Epithelial cell of proximal tubule (primary cell): ENCODE data around the gene COL4A1. TPM values are rescaled to one million over a fixed set of nuclear protein-coding genes. Genes with fewer than 3 reads are reported as not detected.

Experiments used
- DNase-seq: peaks from one replicate; pipeline ENCODE4 v3.0.0-alpha.2; 2011; ENCODE audit warnings: low read depth
- H3K4me3 ChIP-seq: 2 replicates; pipeline ENCODE4 v1.5.1; 2011; ENCODE audit warnings: low read depth, mild to moderate bottlenecking, low read length
- CTCF ChIP-seq: conservative IDR thresholded peaks from 2 replicates; pipeline ENCODE4 v1.5.1; 2012; ENCODE audit warnings: low read depth, mild to moderate bottlenecking, low read length
- total RNA-seq: library from RNA; depleted of rRNA; stranded (reverse); fragments of >200 nt; gene quantifications from 2 replicates; pipeline ENCODE4 v1.2.3, GENCODE V29; 2015

COL4A1 gene
- total RNA-seq, 1 donor from 2014 or later: 547 TPM

GRCh38 chr13:110127986-110128511 lies 178.9 kb downstream of the COL4A1 start:
- DNase-seq: no peak
- TF ChIP-seq CTCF: no peak
- H3K4me3 ChIP-seq: no peak overlapping the region

GRCh38 chr13:110126391-110126961 lies 180.5 kb downstream of the COL4A1 start:
- no peak for TF ChIP-seq CTCF
- peak overlapping the region; percentile 1 for H3K4me3 ChIP-seq
- DNase-seq: peak; percentile 95

- H3K4me3 ChIP-seq: no peak overlapping the region
- no peak for DNase-seq
- no peak for TF ChIP-seq CTCF
These were observed 181.2 kb downstream of the COL4A1 start for GRCh38 chr13:110125613-110126272.

GRCh38 chr13:110125157-110125556 lies 181.8 kb downstream of the COL4A1 start:
- no peak for TF ChIP-seq CTCF
- DNase-seq: no peak
- H3K4me3 ChIP-seq: no peak overlapping the region

GRCh38 chr13:110124201-110124940 lies 182.6 kb downstream of the COL4A1 start:
- TF ChIP-seq CTCF: no peak
- DNase-seq: no peak
- H3K4me3 ChIP-seq: no peak overlapping the region

GRCh38 chr13:110123041-110123809 lies 183.7 kb downstream of the COL4A1 start:
- no peak for DNase-seq
- H3K4me3 ChIP-seq: no peak overlapping the region
- no peak for TF ChIP-seq CTCF
